NCI-H82 treated with DMSO at 0.1 percent for 48 hours (cell line): Measurements from ENCODE around the gene CRTC2.
"Not testable (repeated sequence)": the region's sequence is repeated elsewhere in the genome, so short reads cannot be mapped to it uniquely, and the experiment has no call there.

Source experiments
- DNase-seq: peaks from one replicate; lab custom pipeline; 2025; ENCODE audit not compliant: unreplicated experiment; lab: John Stamatoyannopoulos, UW

CRTC2 gene

GRCh38 chr1:153929981-153930948 lies 28.1 kb downstream of the CRTC2 start:
- no peak for DNase-seq

- DNase-seq = no peak
Measured at GRCh38 chr1:153929426-153929825, 29.0 kb downstream of the CRTC2 start.

DNA sequence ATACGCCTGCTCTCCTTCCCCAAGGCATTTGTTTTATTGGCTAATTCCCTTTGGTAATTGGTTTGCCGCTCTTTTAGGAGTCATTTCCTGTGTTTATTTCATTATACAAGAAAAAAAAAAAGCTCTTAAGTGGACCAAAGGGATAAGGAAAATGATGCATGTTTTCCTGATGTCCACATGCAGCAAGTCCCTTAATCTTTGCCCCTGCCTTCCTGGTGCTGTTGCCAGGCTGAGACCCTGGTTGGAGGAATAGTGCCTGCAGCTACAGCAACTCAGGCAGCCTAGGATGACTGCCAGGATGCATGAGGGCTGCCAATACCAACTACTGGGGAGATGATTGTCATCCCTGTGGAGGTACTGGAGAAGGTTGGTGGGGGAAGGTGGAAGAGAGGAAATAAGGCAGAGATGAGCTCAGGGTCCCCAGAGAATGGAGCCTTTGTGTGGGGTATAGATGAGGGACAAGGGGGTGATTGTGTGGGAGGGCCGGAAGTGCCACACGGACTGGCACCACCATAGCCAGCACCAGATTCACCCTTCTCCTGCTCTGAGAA lies 29.5 kb downstream of the CRTC2 start:
- no peak for DNase-seq

- DNase-seq = no peak
Measured at GRCh38 chr1:153928245-153928644, 30.2 kb downstream of the CRTC2 start.

DNA sequence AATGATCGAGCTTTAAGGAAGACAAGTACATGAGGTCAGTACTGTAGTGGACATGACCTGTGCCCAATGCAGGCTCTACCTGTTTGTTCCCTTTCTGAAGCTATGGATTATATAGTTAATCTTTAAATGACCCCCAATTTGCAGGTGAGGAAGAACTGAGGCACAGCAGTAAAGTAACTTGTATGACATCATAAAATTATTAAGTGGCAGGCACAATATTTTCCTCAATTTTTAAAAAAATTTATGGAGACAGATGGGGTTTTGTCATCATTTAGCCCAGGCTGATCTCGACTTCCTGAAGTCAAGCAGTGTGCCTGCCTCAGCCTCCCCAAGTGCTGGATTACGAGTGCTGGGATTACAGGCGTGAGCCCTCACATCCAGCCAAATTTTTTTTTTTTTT lies 32.0 kb downstream of the CRTC2 start:
- DNase-seq = no peak

GRCh38 chr1:153922972-153923925 lies 35.2 kb downstream of the CRTC2 start, which contains the start of gene GATAD2B:
Gene GATAD2B, minus strand, starts transcription at chr1:153922972. Its CDS starts 94,625 bp downstream, at chr1:153828347.
- DNase-seq = peak; percentile 100

DNA sequence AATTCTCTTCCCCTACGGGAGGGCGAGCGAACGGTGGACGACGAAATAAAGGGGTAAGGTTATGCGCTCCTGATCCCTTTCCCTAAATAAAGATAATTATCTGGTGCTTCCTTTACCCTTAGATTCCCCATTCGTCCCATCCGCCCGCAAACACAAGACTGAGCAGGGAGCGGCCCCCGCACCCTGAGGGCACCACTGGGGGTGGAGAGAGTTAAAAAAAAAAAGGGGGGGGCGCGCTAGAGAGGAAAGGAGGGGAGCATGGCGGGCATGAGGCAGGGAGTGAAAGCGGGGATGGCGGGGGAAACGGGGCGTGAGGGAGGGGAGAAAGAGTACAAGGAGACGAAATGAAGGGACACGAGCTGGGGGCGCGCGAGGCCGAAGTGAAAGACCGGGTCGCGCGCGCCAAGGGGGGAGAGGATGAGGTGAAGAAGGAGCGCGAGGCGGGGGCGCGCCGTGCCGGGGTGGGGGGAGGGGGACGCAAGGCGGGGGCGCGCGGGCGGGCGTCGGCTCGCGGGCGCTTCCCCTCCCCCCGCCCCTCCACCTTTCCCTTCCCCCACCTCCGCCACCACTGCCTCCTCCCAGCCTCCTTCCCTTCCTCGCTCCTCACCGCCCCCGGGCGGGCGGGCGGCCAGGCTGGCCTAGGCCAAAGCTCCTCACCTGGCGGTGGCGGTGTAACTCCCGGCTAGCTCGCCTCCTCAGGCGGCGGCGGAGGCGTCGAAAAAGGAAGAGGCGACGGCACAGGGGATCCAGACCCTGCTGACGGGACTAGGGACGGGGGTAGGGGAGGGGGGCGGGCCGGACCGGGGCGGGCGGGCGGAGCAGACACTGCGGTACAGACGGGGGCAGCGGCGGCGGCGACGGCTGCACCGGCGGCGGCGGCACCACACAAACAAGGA lies 36.1 kb downstream of the CRTC2 start:
- peak; percentile 57 for DNase-seq

- DNase-seq = peak; percentile 30
Measured at GRCh38 chr1:153921803-153922075, 36.7 kb downstream of the CRTC2 start.

- DNase-seq = no peak
Measured at GRCh38 chr1:153921080-153921802, 37.2 kb downstream of the CRTC2 start.

DNA sequence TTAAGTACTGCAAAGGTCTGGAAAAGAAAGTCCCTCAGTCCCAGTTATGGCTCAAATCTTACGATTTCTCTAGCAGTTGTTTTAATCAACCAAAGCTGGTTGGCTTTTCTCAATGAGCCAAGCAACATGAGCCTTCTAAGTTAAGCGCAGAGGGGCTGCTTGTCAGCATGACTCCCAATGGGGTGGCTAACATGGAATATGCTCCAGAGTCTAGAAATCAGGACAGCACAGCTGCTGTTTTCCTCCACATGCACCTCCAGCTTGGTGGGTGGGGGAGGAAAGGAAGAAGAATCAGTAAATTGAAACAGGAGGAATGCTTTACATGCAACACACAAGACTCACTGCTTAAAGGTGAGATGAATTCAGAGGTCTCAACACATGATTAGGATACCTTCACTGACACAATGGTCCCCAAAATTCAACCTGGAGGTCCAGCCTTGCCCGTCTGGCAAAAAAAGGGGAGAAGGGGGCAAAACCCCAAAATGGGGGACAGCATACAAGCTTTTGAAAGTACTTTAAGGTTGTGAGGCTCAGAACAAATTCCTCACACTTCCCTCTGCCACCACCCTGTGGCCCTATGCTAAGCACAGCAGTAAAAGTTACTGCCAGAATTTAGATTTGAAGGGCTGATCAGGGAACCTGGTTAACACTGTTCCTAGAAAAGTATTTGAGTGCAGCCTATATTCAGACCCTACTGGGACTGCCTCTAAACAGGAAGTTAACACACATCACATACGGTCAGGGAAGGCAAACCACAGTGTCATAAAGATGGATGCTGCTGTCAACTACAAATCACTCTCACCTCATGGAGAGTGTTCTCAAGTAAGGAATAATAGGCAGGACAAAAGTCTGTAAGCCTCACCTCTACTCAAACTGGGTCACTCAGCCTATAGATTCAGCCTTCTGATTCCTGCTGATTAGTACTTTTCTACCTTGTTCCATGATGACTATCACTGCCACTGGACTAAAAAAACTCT lies 38.2 kb downstream of the CRTC2 start:
- no peak for DNase-seq

DNA sequence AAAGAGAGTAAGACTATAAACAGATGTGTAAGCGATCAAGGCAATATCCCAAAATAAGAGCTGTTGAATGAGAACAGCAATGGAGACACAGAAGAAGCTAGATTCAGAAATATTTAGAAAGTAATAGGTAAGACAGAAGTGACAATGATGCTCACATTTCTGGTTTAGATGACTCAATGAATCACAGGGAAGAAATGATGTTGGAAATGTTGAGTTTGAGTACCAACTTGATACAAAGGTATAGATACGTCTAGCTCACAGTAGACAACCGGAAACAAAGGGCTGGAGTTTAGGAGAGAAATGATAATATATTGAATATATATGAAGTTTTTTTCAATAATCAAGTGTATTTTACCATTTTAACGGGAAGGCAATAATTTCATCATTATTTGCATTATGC lies 42.1 kb downstream of the CRTC2 start:
- DNase-seq = no peak

GRCh38 chr1:153912349-153912748 lies 46.1 kb downstream of the CRTC2 start:
- no peak for DNase-seq

DNA sequence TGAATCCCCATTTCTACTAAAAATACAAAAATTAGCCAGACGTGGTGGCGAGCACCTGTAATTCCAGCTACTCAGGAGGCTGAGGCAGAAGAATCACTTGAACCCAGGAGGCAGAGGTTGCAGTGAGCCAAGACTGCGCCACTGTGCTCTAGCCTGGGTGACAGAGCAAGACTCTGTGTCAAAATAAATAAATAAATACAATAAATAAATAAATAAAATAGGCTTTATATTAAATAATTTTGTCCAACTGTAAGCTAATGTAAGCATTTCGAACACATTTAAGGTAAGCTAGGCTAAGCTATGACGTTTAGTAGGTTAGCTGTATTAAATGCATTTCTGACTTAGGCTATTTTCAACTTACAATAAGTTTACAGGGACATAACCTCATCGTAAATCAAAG lies 47.9 kb downstream of the CRTC2 start:
- DNase-seq = not testable (repeated sequence)

DNA sequence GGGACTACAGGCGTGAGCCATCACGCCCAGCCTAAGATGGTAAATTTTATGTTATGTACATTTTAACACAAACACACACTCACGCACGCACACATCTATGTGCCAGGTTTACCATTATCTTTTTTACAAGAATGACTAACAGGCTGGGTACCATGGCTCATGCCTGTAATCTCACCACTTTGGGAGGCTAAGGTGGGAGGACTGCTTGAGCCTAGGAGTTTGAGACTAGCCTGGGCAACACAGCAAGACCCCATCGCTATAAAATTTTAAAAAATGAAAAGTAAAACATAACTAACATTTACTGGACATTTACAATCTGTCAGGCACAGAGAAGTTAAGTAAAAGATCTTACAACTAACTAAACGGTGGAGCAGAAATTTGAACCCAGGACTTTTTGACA lies 50.3 kb downstream of the CRTC2 start:
- DNase-seq = no peak

DNA sequence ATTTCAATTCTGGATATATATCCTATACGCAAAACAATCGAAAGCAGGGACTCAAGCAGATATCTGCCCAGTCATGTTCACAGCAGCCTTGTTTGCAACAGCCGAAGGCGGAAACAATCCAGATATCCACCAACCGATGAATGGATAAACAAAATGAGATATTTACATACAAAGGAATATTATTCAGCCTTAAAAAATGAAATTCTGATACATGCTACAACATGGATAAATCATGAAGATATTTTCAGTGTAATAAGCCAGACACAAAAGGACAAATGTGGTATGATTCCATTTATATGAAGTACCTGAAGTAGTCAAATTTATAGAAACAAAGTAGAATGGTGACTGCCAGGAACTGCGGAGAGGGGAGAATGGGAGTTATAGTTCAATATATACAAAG lies 51.3 kb downstream of the CRTC2 start:
- no peak for DNase-seq

DNA sequence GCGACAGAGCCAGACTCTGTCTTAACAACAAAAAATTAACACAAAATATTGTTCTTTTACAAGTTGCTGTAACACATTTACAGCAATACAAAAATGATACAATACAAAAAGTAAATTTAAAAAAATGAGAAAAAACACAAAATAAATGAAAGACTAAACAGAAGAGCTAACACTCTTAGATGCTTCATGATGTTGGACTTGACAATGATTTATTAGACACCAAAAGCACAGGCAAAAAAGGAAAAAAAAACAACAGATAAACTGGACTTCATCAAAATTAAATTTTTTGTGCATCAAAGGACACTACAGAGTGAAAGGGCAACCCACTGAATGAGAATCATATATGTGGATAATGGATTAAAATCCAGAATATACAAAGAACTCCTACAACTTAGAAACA lies 52.0 kb downstream of the CRTC2 start:
- no peak for DNase-seq

- DNase-seq = not testable (repeated sequence)
Measured at GRCh38 chr1:153905908-153906307, 52.5 kb downstream of the CRTC2 start.

DNA sequence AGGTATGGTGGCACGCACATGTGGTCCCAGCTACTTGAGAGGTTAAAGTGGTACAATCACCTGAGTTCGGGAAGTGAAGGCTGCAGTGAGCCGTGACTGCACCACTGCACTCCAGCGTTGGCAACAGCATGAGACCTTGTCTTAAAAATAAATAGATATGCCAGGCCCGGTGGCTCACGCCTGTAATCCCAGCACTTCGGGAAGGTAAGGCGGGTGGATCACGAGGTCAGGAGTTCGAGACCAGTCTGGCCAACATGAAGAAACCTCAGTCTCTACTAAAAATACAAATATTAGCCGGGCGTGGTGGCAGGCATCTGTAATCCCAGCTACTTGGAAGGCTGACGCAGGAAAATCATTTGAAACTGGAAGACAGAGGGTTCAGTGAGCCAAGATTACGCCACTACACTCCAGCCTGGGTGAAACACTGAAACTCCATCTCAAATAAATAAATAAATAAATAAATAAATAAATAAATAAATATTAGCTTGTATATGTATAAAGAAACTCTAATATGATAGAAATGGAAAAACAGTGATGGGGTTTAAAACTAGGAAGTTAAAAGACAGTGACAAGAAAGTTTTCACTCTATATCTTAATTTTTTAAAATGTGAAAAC lies 54.5 kb downstream of the CRTC2 start:
- DNase-seq = no peak
